Activated T-cell treated with anti-CD3 and anti-CD28 coated beads, Interleukin-2, amount 50 U/mL, for 4 hours (primary cell): ENCODE measurements around the gene CMBL. TPM values are rescaled to one million over a fixed set of nuclear protein-coding genes. Genes with fewer than 3 reads are reported as not detected.
A peak's percentile ranks its signal among the peaks of the same experiment; 100 is the strongest.
"Not testable (repeated sequence)": the region's sequence is repeated elsewhere in the genome, so short reads cannot be mapped to it uniquely, and the experiment has no call there.

ENCODE experiments used
- ATAC-seq, 2 donors: fragments of 200-7000 bp; cut with Tn5 transposase; one replicate each; pipeline ENCODE4 v1.10.0; 2021
- DNase-seq: peaks from one replicate; pipeline ENCODE4 v3.0.0-alpha.2; 2020
- H3K27me3 Mint-ChIP-seq: one replicate; pipeline ENCODE4 v1.8.0; 2021; ENCODE audit warnings: low read depth, mixed read lengths
- H3K36me3 Mint-ChIP-seq: one replicate; pipeline ENCODE4 v1.8.0; 2022; ENCODE audit warnings: mixed read lengths; ENCODE audit not compliant: insufficient read depth
- H3K4me1 Mint-ChIP-seq: one replicate; pipeline ENCODE4 v1.8.0; 2021; ENCODE audit warnings: low read depth, mixed read lengths
- H3K4me3 Mint-ChIP-seq: one replicate; pipeline ENCODE4 v1.8.0; 2021; ENCODE audit warnings: mild to moderate bottlenecking, moderate library complexity, mixed read lengths
- H3K9me3 Mint-ChIP-seq: one replicate; pipeline ENCODE4 v1.8.0; 2021; ENCODE audit warnings: mixed read lengths
- total RNA-seq, 3 donors: library from RNA; stranded (reverse); gene quantifications; one replicate each; pipeline ENCODE4 v1.2.1, GENCODE V29; 2021

The CMBL gene
- total RNA-seq, 3 donors from 2014 or later, result 0.76 to 0.94 (median 0.90) TPM

DNA sequence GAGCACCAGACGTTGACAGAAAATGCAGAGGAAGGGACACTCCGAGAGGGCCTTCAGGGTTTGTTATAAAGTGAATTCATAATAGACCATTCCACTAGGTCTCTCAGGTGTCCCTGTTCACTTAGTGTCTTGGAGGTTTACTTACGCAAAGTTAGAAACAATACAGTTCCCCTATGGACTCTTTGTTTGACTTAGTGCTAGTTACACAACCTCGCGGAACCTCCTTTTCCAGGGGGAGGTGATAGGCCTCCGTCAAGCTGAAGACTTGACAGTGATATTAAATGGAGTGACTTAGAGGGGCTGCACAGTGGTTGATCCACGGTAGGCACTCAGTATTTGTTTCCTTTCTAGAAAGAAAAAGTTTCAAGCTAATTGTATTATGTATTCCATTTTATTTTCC lies 56.3 kb downstream of the CMBL start:
- ATAC-seq, result no peak
- DNase-seq, result no peak
- peaks cover 59% of the 10 kb centered on the region for H3K4me1 Mint-ChIP-seq
- H3K27me3 Mint-ChIP-seq, result no peaks in the 10 kb centered on the region
- H3K36me3 Mint-ChIP-seq, result peaks cover 34% of the 10 kb centered on the region
- no peaks in the 10 kb centered on the region for H3K9me3 Mint-ChIP-seq
- H3K4me3 Mint-ChIP-seq, result peak overlapping the region; percentile 94

DNA sequence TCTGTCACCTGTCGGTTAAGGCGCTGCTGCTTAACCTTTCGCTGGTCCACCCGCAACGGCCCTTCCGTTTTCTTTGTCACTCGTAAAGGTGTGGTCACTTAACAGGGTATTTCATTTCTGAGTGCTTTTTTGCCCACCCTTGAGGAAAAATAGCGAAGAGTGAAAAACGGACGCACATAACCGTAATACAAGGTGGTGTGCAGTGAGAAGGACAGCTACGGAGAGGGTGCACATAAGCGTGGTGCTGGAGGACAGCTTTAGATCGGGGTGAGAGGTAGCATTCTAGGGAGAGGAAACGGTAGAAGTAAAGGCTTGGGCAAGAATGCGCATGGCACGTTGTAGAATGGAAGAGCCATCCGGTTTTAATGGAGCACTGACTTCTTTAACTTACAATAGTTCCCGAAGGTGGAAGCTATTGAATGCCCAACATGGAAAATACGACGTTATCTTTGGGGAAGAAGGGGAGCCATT lies 56.9 kb downstream of the CMBL start:
- peaks cover 31% of the 10 kb centered on the region for H3K36me3 Mint-ChIP-seq
- H3K4me3 Mint-ChIP-seq, result peak overlapping the region; percentile 94
- no peak for DNase-seq
- H3K9me3 Mint-ChIP-seq, result no peaks in the 10 kb centered on the region
- H3K4me1 Mint-ChIP-seq, result peaks cover 56% of the 10 kb centered on the region
- ATAC-seq, result peak; percentile 27 to 30
- no peaks in the 10 kb centered on the region for H3K27me3 Mint-ChIP-seq

DNA sequence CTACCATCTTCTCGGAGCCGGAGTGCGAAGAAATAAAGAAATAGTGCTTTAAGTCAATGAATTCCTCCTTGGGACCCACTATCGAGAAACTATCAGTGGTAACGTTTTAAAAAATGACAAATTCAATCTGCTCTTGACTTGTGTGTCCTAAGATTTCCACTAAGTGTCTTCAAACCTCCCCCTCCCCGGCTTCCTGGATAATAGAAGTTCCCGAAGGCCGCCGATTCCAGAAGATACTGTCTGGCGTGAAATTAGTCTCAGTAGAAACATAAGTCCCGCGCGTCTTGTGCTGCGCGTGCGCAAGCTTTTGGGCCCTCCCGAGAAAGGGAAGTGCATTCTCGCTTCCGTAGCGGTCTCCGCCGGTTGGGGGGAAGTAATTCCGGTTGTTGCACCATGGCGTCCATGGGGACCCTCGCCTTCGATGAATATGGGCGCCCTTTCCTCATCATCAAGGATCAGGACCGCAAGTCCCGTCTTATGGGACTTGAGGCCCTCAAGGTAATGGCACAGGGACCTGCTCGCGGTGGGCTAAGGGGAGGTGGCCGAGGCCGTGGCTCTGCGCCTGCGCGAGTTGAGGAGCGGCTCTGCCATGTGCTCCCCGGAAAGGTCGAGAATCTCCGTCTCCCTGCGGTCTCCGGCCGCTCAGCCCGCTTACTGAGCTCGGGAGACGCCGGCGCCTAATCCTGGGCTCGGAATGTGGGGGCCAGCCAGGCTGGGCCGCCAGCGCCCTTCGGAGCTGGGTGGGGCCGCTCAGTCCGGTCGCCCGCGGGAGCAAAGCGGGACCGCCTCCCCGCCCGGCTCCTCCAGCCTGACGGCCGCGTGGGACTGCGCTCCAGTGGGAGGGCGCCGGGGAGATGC lies 57.5 kb downstream of the CMBL start, which contains the start of gene CCT5:
CCT5 (plus strand) TSS at position 333 of the 858 bp plus-strand sequence; CDS start at position 394, 61 bp downstream.
- peak; percentile 75 to 78 for ATAC-seq
- no peaks in the 10 kb centered on the region for H3K27me3 Mint-ChIP-seq
- H3K4me1 Mint-ChIP-seq, result peaks cover 54% of the 10 kb centered on the region
- H3K36me3 Mint-ChIP-seq, result peaks cover 26% of the 10 kb centered on the region
- peak; percentile 84 for DNase-seq
- peak within 1 kb of the TSS; percentile 94 for H3K4me3 Mint-ChIP-seq
- no peaks in the 10 kb centered on the region for H3K9me3 Mint-ChIP-seq

DNA sequence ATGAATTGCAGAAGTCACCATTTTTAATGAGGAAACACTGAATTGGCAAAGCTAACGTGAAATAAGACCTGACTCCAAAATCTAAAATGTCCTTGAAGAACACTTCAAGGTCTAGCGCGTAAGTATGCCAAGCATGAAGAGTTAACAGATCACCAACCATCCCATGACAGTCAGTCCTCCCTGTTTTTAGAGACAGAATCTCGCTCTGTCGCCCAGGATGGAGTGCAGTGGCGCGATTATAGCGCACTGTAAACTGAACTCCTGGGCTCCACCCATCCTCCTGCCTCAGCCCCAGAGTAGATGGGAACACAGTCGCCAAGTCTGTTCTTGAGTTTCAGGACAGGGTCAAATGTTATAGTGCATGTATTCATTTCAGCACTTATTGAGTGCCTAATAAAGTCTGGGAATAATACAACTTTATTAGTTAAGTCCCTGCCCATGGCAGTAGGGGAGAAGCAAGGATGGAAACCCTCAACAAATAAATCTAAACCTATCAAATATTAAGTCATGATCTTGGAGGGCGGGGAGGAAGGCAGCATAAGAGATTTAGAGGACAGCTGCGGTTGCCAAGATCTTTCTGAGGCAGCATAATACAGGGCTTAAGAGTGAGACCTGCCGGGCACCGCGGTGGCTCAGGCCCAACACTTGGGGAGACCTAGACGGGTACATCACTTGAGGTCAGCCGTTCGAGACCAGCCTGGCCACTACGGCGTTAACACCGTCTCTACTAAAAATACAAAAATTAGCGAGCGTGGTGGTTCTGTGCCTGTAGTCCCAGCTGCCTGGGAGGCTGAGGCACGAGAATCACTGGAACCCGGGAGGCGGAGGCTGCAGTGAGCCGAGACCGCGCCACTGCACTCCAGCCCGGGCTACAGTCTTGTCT lies 59.1 kb downstream of the CMBL start:
- Mint-ChIP-seq H3K9me3 (no peaks in the 10 kb centered on the region), H3K4me1 (peaks cover 40% of the 10 kb centered on the region), H3K4me3 (peak overlapping the region; percentile 94), H3K36me3 (peaks cover 15% of the 10 kb centered on the region), H3K27me3 (no peaks in the 10 kb centered on the region)
- no peak for ATAC-seq
- DNase-seq, result no peak

DNA sequence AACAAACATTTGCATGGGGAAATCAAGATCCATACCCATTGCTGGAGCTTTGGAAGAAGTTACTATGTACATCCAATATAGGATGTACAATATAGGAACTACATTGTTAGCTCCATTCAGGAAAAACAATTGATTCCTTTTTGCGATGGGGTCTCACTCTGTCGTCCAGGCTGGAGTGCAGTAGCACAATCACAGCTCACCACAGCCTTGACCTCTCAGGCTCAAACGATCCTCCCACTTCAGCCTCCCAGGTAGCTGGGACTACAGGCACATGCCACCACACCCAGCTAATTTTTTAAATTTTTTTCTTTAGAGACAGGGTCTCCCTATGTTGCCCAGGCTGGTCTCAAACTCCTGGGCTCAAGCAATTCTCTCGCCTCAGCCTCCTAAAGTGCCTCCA lies 60.5 kb downstream of the CMBL start:
- DNase-seq, H3K4me3 Mint-ChIP-seq, ATAC-seq, H3K27me3 Mint-ChIP-seq, H3K9me3 Mint-ChIP-seq: not testable (repeated sequence)
- Mint-ChIP-seq H3K36me3 (peaks cover 15% of the 10 kb centered on the region), H3K4me1 (peaks cover 30% of the 10 kb centered on the region)

DNA sequence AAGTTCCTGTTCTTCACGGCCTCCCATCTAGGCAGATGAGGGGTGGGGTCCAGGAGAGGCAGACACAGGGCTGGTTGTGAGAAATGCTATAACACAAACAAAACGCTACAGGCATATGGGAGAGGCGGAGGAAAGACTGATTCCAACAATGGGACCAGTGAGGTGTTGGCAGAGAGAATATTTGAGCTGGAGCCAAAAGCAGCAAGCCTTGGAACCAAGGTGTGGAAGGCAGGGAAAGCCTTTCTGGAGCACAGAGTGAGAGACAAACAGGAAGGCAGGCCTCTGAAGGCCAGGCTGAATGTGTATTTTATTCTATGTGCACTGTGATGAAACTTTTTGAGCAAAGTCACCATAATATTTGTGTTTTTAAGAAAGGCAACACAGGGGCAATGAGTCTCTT lies 60.9 kb downstream of the CMBL start:
- Mint-ChIP-seq H3K4me3 (no peak overlapping the region), H3K9me3 (no peaks in the 10 kb centered on the region), H3K36me3 (peaks cover 12% of the 10 kb centered on the region), H3K27me3 (no peaks in the 10 kb centered on the region), H3K4me1 (peaks cover 25% of the 10 kb centered on the region)
- DNase-seq, result no peak
- no peak for ATAC-seq

DNA sequence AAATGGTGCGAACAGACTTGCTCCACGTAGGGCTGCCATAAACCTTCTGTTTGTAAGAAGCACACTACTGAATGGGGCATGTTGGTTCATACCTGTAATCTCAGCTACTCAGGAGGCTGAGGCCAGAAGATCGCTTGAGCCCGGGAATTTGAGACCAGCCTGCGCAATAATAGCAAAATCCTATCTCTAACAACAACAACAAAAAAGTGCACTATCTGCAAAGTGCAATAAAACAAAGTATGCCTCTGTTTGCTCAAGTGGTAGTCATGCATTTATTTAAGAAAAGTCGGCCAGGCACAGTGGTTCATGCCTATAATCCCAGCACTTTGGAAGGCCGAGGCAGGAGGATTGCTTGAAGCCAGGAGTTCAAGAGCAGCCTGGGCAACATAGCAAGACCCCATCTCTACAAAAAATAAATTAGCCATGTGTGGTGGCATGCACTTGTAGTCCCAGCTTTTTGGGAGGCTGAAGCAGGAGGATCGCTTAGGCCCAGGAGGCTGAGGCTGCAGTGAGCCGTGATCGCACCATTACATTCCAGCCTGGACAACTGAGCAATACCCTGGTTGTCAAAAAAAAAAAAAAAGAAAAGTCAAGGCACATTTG lies 63.3 kb downstream of the CMBL start:
- Mint-ChIP-seq H3K36me3 (peaks cover 2% of the 10 kb centered on the region), H3K4me1 (peaks cover 15% of the 10 kb centered on the region), H3K9me3 (no peaks in the 10 kb centered on the region), H3K4me3 (no peak overlapping the region), H3K27me3 (no peaks in the 10 kb centered on the region)
- no peak for DNase-seq
- ATAC-seq, result no peak

DNA sequence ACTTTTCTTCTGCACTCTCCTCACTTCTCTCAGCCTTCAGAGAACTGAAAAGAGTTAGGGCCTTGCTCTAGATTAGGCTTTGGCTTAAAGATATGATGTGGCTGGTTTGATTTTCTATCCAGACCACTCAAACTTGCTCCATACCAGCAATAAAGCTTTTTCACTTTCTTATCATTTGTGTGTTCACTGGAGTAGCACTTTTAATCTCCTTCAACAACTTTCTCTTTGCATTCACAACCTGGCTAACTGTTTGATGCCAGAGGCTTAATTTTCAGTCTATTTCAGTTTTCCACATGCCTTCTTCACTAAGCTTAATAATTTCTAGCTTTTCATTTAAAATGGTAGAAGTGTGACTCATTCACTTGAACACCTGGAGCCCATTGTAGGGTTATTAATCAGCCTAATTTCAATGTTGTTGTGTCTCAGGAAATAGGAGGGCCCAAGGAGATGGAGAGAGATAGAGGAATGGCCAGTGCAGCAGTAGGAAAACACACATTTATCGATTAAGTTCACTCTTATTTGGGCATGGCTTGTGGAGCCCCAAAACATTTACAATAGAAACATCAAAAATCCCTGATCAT lies 64.0 kb downstream of the CMBL start:
- no peaks in the 10 kb centered on the region for H3K27me3 Mint-ChIP-seq
- no peak overlapping the region for H3K4me3 Mint-ChIP-seq
- peaks cover 12% of the 10 kb centered on the region for H3K4me1 Mint-ChIP-seq
- no peaks in the 10 kb centered on the region for H3K9me3 Mint-ChIP-seq
- H3K36me3 Mint-ChIP-seq, result peaks cover 5% of the 10 kb centered on the region
- no peak for DNase-seq
- no peak for ATAC-seq

DNA sequence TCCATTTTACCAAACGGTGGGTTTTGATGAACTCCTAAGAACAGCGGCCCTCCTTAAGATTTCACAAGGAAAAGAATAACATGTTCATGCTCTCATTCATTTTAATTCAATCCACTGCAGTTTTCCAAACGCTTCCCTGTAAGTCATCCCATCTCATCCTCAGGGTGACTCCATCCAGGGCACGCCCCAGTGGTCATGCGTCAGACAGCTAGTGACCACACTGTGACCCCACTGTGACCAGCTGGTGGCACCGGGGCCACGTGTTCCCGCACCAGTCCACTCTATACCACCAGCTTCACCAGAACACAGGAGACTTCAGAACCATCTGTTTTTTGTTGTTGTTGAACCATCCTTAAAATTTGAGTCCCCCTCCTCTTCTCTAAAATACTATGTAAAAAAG lies 72.4 kb downstream of the CMBL start:
- DNase-seq (no peak), ATAC-seq (no peak)
- Mint-ChIP-seq H3K4me1 (no peaks in the 10 kb centered on the region), H3K27me3 (no peaks in the 10 kb centered on the region), H3K9me3 (no peaks in the 10 kb centered on the region), H3K36me3 (peaks cover 38% of the 10 kb centered on the region), H3K4me3 (no peak overlapping the region)

DNA sequence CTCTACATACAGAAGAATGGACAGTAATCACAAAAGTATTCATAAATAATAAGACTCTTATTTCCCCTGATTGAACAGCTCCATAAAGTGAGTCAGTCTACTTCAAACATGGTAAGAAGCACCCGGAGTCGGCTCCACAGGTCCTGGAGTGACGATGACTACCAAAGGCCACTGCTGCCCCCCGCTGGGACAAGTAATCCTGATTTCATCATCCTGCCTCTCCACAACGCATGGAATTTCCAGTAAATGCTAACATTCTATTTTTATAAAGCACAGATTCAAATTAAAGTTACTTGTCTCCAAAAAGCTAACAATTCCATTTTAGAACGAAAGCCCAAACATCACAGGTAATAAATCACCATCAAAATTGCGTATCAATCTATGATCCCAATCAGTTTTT lies 74.2 kb downstream of the CMBL start:
- no peaks in the 10 kb centered on the region for H3K27me3 Mint-ChIP-seq
- H3K36me3 Mint-ChIP-seq, result peaks cover 38% of the 10 kb centered on the region
- DNase-seq (no peak), ATAC-seq (no peak)
- H3K4me1 Mint-ChIP-seq, result no peaks in the 10 kb centered on the region
- no peaks in the 10 kb centered on the region for H3K9me3 Mint-ChIP-seq
- H3K4me3 Mint-ChIP-seq, result no peak overlapping the region

DNA sequence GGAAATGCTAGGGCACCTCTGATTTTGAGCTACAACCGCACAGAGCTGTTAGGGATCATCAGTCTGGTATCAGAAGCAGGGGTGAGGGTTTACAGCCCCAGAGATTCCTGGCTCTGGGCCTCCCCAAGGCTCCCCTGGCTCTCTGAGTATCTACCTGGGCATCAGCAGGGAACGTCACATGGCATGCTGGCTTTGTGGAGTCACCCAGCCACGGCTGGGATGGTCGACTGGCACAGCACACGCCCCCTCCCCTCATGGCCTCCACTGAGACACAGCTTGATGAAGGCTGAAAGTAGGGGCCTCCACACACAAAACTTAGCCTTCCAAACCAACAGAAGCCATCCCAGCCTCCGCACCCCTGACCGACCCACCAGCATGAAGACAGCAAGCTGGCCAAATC lies 74.7 kb downstream of the CMBL start:
- Mint-ChIP-seq H3K27me3 (no peaks in the 10 kb centered on the region), H3K4me1 (no peaks in the 10 kb centered on the region), H3K9me3 (no peaks in the 10 kb centered on the region), H3K4me3 (no peak overlapping the region), H3K36me3 (peaks cover 37% of the 10 kb centered on the region)
- DNase-seq (no peak), ATAC-seq (no peak)

DNA sequence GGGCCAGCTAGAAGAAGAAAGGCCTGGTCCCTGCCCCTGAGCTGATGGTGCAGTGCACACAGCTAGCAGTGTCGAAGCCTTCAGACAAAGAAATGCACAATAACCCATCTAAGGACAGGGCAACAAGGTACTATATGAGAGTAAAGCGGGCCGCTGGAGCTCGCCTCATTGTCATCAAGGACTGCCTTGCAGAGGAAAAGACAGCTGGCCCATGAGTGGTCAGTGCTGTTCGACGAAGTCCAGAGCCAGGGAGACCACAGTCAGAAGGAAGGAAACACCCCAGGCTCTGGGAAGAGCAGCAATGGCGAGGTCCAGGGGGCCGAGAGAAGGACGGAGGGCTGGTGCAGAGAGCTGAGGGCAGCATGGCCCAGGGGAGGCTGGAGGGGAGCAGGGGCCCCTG lies 75.3 kb downstream of the CMBL start:
- Mint-ChIP-seq H3K9me3 (no peaks in the 10 kb centered on the region), H3K4me1 (no peaks in the 10 kb centered on the region), H3K27me3 (no peaks in the 10 kb centered on the region), H3K36me3 (peaks cover 36% of the 10 kb centered on the region), H3K4me3 (no peak overlapping the region)
- DNase-seq (no peak), ATAC-seq (no peak)

DNA sequence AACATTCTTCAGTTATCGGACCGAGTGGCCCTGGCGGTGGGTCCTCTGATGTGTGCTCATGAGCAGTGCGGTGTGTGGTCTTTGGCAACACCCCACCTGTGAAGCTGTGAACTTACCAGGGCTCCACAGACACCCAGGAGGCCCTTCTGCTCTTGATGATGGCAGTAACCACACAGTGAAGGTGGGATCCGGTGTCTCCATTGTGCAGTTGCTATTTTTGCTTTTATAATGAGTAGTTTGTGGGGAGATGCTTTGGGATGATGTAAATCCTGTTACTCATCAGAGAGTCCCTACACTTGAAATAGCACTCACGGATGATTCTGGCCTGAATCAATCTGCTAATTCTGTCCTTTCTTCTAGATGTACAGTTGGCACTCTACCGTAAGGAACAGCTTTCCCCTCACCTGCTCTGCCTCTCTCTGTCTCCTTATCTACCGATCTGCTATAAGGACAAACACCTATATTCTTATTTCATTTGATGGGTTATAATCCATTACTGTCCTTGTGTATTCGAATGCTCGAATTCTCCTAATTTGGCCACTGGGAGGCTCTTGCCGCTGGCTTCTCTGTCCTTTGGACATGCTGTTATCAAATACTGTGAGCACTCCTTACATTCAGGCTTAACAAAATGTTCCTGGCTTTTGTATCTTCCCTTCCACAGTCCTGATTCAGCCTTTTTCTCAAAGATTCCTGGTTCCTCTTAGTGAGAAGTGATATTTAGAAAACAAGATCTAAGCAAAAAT lies 78.2 kb downstream of the CMBL start:
- Mint-ChIP-seq H3K4me3 (no peak overlapping the region), H3K36me3 (peaks cover 42% of the 10 kb centered on the region), H3K4me1 (no peaks in the 10 kb centered on the region), H3K27me3 (no peaks in the 10 kb centered on the region), H3K9me3 (peaks cover 15% of the 10 kb centered on the region)
- DNase-seq, result no peak
- ATAC-seq, result no peak
